Heart left ventricle (tissue), 16 donors: ENCODE measurements around the gene USP6NL. TPM values are rescaled to one million over a fixed set of nuclear protein-coding genes. Genes with fewer than 3 reads are reported as not detected.

ENCODE experiments used
- ATAC-seq, 4 donors: fragments of 200-7000 bp; cut with Tn5 transposase; one replicate each; pipeline ENCODE4 v1.9.1; 2020 to 2022; ENCODE audit warnings: moderate library complexity in 4 of 4, mild to moderate bottlenecking in 3 of 4, moderate number of reproducible peaks in 1 of 4
- DNase-seq, 5 donors: peaks; one replicate each; pipeline ENCODE4 v3.0.0-alpha.2; 2020
- H3K27ac ChIP-seq, 12 donors: fragments of 200-600 bp; sonication (generic) in 4 of 12; one replicate each; pipeline versions ENCODE4 v1.5.0 to v1.8.0; 2016 to 2022; ENCODE audit warnings: mild to moderate bottlenecking in 2 of 12
- H3K27me3 ChIP-seq, 9 donors: fragments of 200-600 bp; sonication (generic) in 2 of 9; one replicate each; pipeline versions ENCODE4 v1.5.1 to v1.8.0; 2016 to 2022; ENCODE audit warnings: mild to moderate bottlenecking in 3 of 9
- H3K36me3 ChIP-seq, 9 donors: fragments of 200-600 bp; sonication (generic) in 2 of 9; one replicate each; pipeline versions ENCODE4 v1.5.0 to v1.8.0; 2018 to 2022; ENCODE audit warnings: mild to moderate bottlenecking in 2 of 9
- H3K4me1 ChIP-seq, 12 donors: fragments of 200-600 bp; sonication (generic) in 4 of 12; one replicate each; pipeline versions ENCODE4 v1.5.0 to v1.8.0; 2016 to 2022; ENCODE audit warnings: mild to moderate bottlenecking in 3 of 12
- H3K4me3 ChIP-seq, 12 donors: fragments of 200-600 bp; sonication (generic) in 4 of 12; one replicate each; pipeline versions ENCODE4 v1.5.0 to v1.8.0; 2017 to 2022; ENCODE audit warnings: mild to moderate bottlenecking in 9 of 12, moderate library complexity in 4 of 12
- H3K9me3 ChIP-seq, 12 donors: fragments of 200-600 bp; sonication (generic) in 4 of 12; one replicate each; pipeline versions ENCODE4 v1.5.0 to v1.8.0; 2016 to 2022; ENCODE audit warnings: mild to moderate bottlenecking in 1 of 12
- CTCF ChIP-seq, 12 donors: fragments of 200-600 bp; sonication (generic) in 4 of 12; IDR thresholded peaks; one replicate each; pipeline versions ENCODE4 v1.5.0 to v1.8.0; 2018 to 2022; ENCODE audit warnings: antibody characterized with exemption in 12 of 12, mild to moderate bottlenecking in 5 of 12
- POLR2A ChIP-seq, 2 donors: fragments of 450-650 bp; IDR thresholded peaks; one replicate each; pipeline ENCODE4 v1.6.1; 2017; ENCODE audit warnings: antibody characterized with exemption in 2 of 2, mild to moderate bottlenecking in 2 of 2, moderate library complexity in 2 of 2
- WGBS, 4 donors: extraction: QIAGEN DNeasy Blood & Tissue Kit in 2 of 4; methylation state at CpG; one replicate each; pipeline versions ENCODE4 v1.1.5 to v1.1.7; 2013 to 2018; 5-methylcytosine and 5-hydroxymethylcytosine counted together
- intact Hi-C, 10 donors: fragments of 100-400 bp; cut with DNase I; formaldehyde crosslinking; loops; one replicate each; pipeline versions ENCODE4 v1.11.1 to v1.14.2; 2022
- polyA plus RNA-seq, 2 donors: library from polyadenylated mRNA; stranded (reverse); fragments of 200-250 nt; gene quantifications; one replicate each; pipeline ENCODE4 v1.2.3, GENCODE V29; 2013
- total RNA-seq, 9 donors: library from RNA; depleted of rRNA in 2 of 9; stranded (reverse); fragments of >200 nt in 2 of 9; fragmentation: NEBNext Ultra II Directional in 3 of 9; extraction: Animal tissue kit (Norgen Biotek cat#: 25700) in 3 of 9; gene quantifications; one replicate each; pipeline versions ENCODE4 v1.1.0 to v1.2.4, GENCODE V29; 2016 to 2023
- donor health status: ischemic (EF 13 %, LVEDD 7.1; RV severe dilation, severe dysfunction).
- donor health status: healthy with polysubstance abuse.
- donor health status: DM: no; HTN: yes; CAD: no.
- donor health status: DM: no; HTN: no; CAD: no.
- donor health status: ischemic (EF 25% LVEDD 6.9; RV normal size, moderate dysfunction).
- donor health status: ischemic (EF 25% LVEDD 5.7; RV mildly dilated, moderate dysfunction).
- donor health status: healthy.
- donor health status: DM: yes; HTN: yes; CAD: no.
- donor health status: ischemic (EF 35%, LVEDD 5.7; RV mildly dilated, moderate dysfunction).
- donor health status: nonischemic (EF 11% LVEDD 7.7; RV severe dilation, severe dysfunction).
- donor health status: DM: yes; HTN: yes; CAD: no.
- donor health status: PGD.
- donor health status: ischemic (EF 29% LVEDD 5.4; RV normal size, mild dysfunction).
- donor health status: nonischemic (EF 23%, LVEDD 6.1; RV moderate dilation, normal function).

The USP6NL gene
- total and polyA plus RNA-seq, 11 donors, result 1.3 to 12.2 (median 9.6) TPM

- ATAC-seq (no peak), DNase-seq (no peak)
- intact Hi-C loops, result loop anchor here in 4 of 10 donors (10.0 kb wide), 2 partner anchors 195 to 355 kb away; no protein-coding TSS in a partner anchor
- Histone ChIP-seq H3K27me3 (no peaks in the 10 kb centered on the region), H3K4me1 (peaks cover 0 to 6% (median 0%) of the 10 kb centered on the region in 12 donors), H3K4me3 (no peak overlapping the region), H3K27ac (no peak overlapping the region), H3K9me3 (no peaks in the 10 kb centered on the region), H3K36me3 (peaks cover 0 to 4% (median 0%) of the 10 kb centered on the region in 9 donors)
- 93 to 96% (median 95%) methylated on average over 22 of the region's 22 CpGs for WGBS, 4 donors
- TF ChIP-seq POLR2A (IDR thresholded peaks at IDR 0.05) (no peak), CTCF (IDR thresholded peaks at IDR 0.05) (no peak)
Measured at GRCh38 chr10:11469575-11470391, 141.7 kb downstream of the USP6NL start.

GRCh38 chr10:11468126-11468742, 143.2 kb downstream of the USP6NL start:
- H3K9me3 ChIP-seq, result no peaks in the 10 kb centered on the region
- H3K27me3 ChIP-seq, result no peaks in the 10 kb centered on the region
- no peak overlapping the region for H3K27ac ChIP-seq
- no peak overlapping the region for H3K4me3 ChIP-seq
- WGBS, 4 donors, result 87 to 93% (median 90%) methylated on average over 7 of the region's 7 CpGs
- TF ChIP-seq CTCF (IDR thresholded peaks at IDR 0.05) (no peak), POLR2A (IDR thresholded peaks at IDR 0.05) (no peak)
- peaks cover 0 to 17% (median 8%) of the 10 kb centered on the region in 9 donors for H3K36me3 ChIP-seq
- DNase-seq (no peak), ATAC-seq (no peak)
- intact Hi-C loops, result loop anchor here in 1 of 10 donors (10.0 kb wide), 1 partner anchor 193 kb away; no protein-coding TSS in a partner anchor
- peaks cover 0 to 6% (median 0%) of the 10 kb centered on the region in 12 donors for H3K4me1 ChIP-seq

- intact Hi-C loops, result loop anchor here in 1 of 10 donors (10.0 kb wide), 1 partner anchor 191 kb away; no protein-coding TSS in a partner anchor
- Histone ChIP-seq H3K36me3 (peaks cover 0 to 44% (median 19%) of the 10 kb centered on the region in 9 donors), H3K27ac (no peak overlapping the region), H3K9me3 (no peaks in the 10 kb centered on the region), H3K4me1 (peaks cover 0 to 6% (median 0%) of the 10 kb centered on the region in 12 donors), H3K27me3 (no peaks in the 10 kb centered on the region), H3K4me3 (no peak overlapping the region)
- ATAC-seq, result no peak
- DNase-seq, result no peak
- WGBS, 4 donors, result 82 to 92% (median 88%) methylated on average over 5 of the region's 5 CpGs
- no peak for TF ChIP-seq POLR2A (IDR thresholded peaks at IDR 0.05)
- TF ChIP-seq CTCF (IDR thresholded peaks at IDR 0.05), result no peak
Measured at GRCh38 chr10:11465406-11465805, 146.0 kb downstream of the USP6NL start.

- TF ChIP-seq POLR2A (IDR thresholded peaks at IDR 0.05) (no peak), CTCF (IDR thresholded peaks at IDR 0.05) (no peak)
- ATAC-seq, result no peak
- H3K9me3 ChIP-seq, result no peaks in the 10 kb centered on the region
- H3K27ac ChIP-seq, result no peak overlapping the region
- peaks cover 0 to 40% (median 19%) of the 10 kb centered on the region in 9 donors for H3K36me3 ChIP-seq
- no peak for DNase-seq
- intact Hi-C loops, result loop anchor here in 1 of 10 donors (10.0 kb wide), 1 partner anchor 188 kb away; no protein-coding TSS in a partner anchor
- H3K4me1 ChIP-seq, result peaks cover 0 to 6% (median 0%) of the 10 kb centered on the region in 12 donors
- 91 to 94% (median 92%) methylated on average over 23 to 26 of the region's 26 CpGs for WGBS, 4 donors
- no peaks in the 10 kb centered on the region for H3K27me3 ChIP-seq
- H3K4me3 ChIP-seq, result no peak overlapping the region
Measured at GRCh38 chr10:11463111-11463510, 148.3 kb downstream of the USP6NL start.
